ENCODE results near the gene CHADL.
"Not testable (repeated sequence)": the region's sequence is repeated elsewhere in the genome, so short reads cannot be mapped to it uniquely, and the experiment has no call there.

CHADL gene

DNA sequence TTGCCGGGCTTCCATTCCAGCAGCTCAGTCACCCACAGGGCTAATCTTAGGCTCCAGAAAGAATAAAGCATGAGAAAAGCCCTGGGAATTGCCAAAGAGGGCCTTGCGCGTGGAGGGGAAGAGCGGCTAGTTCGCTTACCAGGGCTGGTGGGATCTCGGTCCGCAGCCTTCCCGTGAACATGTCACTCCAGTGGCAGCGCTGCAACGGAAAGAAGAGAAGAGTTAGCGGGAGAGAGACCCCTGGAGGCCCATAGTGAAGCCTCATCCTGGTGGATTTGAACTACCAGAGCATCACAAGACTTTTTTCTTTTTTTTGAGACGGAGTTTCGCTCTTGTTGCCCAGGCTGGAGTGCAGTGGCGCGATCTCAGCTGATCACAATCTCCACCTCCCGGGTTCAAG lies 27.2 kb upstream of the CHADL start:
- TF ChIP-seq, protein P1, sequence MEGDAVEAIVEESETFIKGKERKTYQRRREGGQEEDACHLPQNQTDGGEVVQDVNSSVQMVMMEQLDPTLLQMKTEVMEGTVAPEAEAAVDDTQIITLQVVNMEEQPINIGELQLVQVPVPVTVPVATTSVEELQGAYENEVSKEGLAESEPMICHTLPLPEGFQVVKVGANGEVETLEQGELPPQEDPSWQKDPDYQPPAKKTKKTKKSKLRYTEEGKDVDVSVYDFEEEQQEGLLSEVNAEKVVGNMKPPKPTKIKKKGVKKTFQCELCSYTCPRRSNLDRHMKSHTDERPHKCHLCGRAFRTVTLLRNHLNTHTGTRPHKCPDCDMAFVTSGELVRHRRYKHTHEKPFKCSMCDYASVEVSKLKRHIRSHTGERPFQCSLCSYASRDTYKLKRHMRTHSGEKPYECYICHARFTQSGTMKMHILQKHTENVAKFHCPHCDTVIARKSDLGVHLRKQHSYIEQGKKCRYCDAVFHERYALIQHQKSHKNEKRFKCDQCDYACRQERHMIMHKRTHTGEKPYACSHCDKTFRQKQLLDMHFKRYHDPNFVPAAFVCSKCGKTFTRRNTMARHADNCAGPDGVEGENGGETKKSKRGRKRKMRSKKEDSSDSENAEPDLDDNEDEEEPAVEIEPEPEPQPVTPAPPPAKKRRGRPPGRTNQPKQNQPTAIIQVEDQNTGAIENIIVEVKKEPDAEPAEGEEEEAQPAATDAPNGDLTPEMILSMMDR (IDR thresholded peaks at IDR 0.05; ENCODE audit: low read depth, low read length, missing control alignments): no peak
- in situ Hi-C loops (cut with HindIII; ENCODE audit: low sequenced_read_pairs): no loop called here
- DNase-seq (ENCODE audit: low read depth): no peak
- H3K4me3 ChIP-seq (ENCODE audit: low read depth, low read length): no peak overlapping the region

DNA sequence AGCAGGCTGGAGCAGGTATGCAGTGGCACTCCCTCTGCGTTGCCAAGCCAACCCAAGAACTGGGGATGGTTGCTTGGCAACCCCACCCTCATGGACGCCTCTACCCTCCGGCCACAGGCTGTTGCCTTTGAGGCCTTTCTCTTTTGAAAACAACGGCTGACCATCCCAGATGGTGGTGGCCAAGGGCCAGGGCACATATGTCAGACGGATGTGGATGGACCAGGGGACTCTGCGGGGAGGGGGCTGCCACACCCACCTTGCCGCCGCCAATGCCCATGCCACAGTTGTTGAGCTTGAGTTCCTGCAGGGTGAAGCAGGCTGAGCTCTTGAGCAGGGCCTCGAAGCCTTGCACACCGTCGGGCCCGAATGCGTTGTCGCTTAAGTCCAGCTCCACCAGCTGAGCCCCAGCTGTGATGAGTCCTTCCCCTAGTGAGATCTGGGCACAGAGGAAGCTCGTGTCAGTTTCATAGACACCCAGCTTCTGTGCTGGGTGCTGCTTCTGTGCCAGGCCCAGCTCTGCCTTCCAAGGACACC lies 23.7 kb upstream of the CHADL start:
- in situ Hi-C loops (cut with HindIII; ENCODE audit: low sequenced_read_pairs): no loop called here
- no peak for DNase-seq (ENCODE audit: low read depth)
- H3K4me3 ChIP-seq (ENCODE audit: low read depth, low read length): no peak overlapping the region
- TF ChIP-seq, protein P1 (IDR thresholded peaks at IDR 0.05; ENCODE audit: low read depth, low read length, missing control alignments): no peak

DNA sequence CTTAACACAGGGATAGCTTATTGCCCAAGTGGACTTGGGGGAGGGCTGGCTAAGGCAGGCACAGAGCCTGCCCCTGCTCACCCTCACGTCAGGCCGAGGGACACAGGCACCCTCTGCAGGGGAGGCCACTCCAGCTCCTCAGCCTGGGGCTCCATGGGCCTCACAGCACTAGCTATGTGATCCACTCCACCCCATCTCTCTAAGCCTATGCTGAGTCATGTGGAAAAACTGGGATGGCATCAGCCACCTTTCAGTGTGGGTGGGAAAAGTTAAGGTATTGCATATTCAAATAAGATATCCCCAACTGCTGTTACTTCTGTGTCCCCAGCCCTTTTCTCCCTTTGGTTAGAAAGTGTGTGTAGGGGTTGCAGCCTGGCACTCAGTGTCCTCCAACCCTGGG lies 23.0 kb upstream of the CHADL start:
- no peak for DNase-seq (ENCODE audit: low read depth)
- H3K4me3 ChIP-seq (ENCODE audit: low read depth, low read length): no peak overlapping the region
- TF ChIP-seq, protein P1 (IDR thresholded peaks at IDR 0.05; ENCODE audit: low read depth, low read length, missing control alignments): no peak
- in situ Hi-C loops (cut with HindIII; ENCODE audit: low sequenced_read_pairs): no loop called here

DNA sequence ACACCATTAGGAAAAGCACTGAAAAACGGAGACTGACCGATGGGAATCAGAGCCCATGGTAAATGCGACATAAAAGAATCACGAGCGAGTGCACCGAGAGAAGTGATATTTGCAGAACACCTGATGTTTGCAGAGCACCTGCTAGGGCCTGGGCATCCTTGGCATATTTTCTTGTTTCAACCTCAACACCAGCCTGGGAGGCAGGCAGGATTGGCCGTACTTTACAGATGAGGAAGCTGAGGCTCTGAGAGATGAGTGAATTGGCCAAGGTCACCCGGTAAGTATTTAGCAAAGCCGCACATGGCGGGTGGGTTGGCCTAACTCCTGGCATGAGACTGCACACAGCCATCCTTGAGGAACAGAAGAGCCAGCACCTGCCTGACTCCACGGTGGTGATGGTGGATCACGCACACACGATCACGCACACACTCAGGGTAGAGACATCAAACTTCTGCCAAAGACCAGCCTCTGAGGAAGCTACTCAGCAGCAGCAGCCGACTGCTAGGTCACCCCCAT lies 21.6 kb upstream of the CHADL start:
- DNase-seq (ENCODE audit: low read depth): no peak
- in situ Hi-C loops (cut with HindIII; ENCODE audit: low sequenced_read_pairs): no loop called here
- no peak overlapping the region for H3K4me3 ChIP-seq (ENCODE audit: low read depth, low read length)
- TF ChIP-seq, protein P1 (IDR thresholded peaks at IDR 0.05; ENCODE audit: low read depth, low read length, missing control alignments): no peak

DNA sequence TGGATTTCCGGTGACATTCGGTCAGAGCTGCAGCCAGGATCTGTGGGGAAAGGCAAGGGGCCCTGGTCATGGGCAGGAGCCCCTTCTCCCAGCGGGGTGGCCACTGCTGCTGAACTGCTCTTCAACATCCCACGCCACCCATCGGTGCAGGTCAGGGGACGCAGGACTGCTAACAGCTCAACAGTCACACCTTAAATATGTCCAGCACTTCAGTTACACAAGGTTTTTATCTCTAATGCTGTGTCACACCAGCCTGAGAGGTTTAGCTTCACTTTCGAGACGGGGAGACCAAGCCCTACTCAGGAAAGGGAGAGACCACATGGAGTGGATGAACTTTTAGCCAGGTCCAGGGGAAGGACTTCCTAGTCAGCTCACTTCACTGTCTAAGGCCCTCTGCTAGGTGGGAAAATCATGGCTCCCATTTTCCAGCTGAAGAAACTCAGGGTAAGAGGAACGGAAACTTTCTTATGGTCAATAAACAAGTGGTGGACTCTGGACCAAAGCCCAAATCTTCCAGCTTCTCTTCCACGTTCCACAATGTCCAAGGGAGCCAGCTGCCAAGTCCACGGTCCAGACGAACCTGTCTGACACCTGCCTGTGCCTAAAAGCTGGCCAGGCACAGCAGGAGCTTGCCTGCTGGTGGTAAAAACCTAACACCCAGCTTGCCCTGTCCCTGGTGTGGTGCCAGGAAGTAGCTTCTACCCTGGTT lies 21.0 kb upstream of the CHADL start:
- DNase-seq (ENCODE audit: low read depth): no peak
- in situ Hi-C loops (cut with HindIII; ENCODE audit: low sequenced_read_pairs): no loop called here
- TF ChIP-seq, protein P1 (IDR thresholded peaks at IDR 0.05; ENCODE audit: low read depth, low read length, missing control alignments): no peak
- H3K4me3 ChIP-seq (ENCODE audit: low read depth, low read length): no peak overlapping the region

DNA sequence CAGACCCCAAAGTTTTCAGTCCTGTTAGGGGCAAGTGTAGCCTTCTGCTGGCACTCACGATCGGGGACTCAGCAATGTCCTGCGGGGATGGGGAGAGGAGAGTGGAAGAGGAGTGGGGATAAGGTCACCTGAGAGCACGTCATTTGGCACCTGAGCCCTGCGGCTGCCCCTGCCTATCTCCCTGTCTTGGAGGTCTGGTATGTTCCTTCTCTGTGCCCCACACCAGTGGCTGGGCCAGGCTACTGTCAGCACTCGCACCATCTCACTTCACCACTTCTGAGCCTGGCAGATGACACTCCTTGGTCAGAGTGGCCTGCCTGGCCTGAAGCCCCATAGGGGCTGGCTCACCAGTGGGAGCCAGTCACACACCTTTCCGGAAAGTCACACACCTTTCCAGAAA lies 20.1 kb upstream of the CHADL start:
- TF ChIP-seq, protein P1 (IDR thresholded peaks at IDR 0.05; ENCODE audit: low read depth, low read length, missing control alignments): no peak
- in situ Hi-C loops (cut with HindIII; ENCODE audit: low sequenced_read_pairs): no loop called here
- DNase-seq (ENCODE audit: low read depth): no peak
- no peak overlapping the region for H3K4me3 ChIP-seq (ENCODE audit: low read depth, low read length)

DNA sequence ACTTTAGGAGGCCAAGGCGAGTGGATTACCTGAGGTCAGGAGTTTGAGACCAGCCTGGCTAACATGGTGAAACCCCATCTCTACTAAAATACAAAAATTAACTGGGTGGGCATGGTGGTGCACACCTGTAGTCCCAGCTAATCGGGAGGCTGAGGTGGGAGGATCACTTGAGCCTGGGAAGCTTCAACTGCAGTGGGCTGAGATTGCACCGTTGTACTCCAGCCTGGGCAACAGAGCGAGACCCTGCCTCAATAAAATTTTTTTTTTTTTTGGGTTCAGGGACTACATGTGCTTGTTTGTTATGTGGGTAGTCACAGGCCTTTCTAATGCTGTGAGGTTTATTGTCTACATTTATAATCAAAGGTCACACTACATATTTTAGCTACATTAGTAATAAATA lies 19.0 kb upstream of the CHADL start:
- DNase-seq (ENCODE audit: low read depth); H3K4me3 ChIP-seq (ENCODE audit: low read depth, low read length); in situ Hi-C loops (cut with HindIII; ENCODE audit: low sequenced_read_pairs): not testable (repeated sequence)

Data from astrocyte of the cerebellum (primary cell).